Left lobe of liver (tissue), 2 donors: ENCODE results near the gene SLC44A2. TPM values are rescaled to one million over a fixed set of nuclear protein-coding genes. Genes with fewer than 3 reads are reported as not detected.
A peak's percentile ranks its signal among the peaks of the same experiment; 100 is the strongest.

Experiments used
- ATAC-seq: fragments of 200-7000 bp; cut with Tn5 transposase; one replicate; pipeline ENCODE4 v1.9.1; 2020; ENCODE audit warnings: mild to moderate bottlenecking, moderate library complexity
- DNase-seq: peaks from one replicate; pipeline ENCODE4 v3.0.0-alpha.2; 2020; ENCODE audit warnings: low spot score
- total RNA-seq: library from RNA; stranded (reverse); gene quantifications from one replicate; pipeline ENCODE4 v1.2.1, GENCODE V29; 2021
- donor health status: DM: no; HTN: no; CAD: no; lungs with moderate emphysema.
- donor health status: DM: no; HTN: yes; CAD: no.

SLC44A2 gene
- total RNA-seq, 1 donor from 2014 or later, result 12.9 TPM

- no peak for DNase-seq
- ATAC-seq, result peak; percentile 66
These were observed 12.7 kb upstream of the SLC44A2 start for GRCh38 chr19:10612499-10613119.

GRCh38 chr19:10615429-10616023 lies 9.8 kb upstream of the SLC44A2 start:
- ATAC-seq (peak; percentile 44), DNase-seq (no peak)

GRCh38 chr19:10617409-10618121 lies 7.8 kb upstream of the SLC44A2 start:
- ATAC-seq, result no peak
- DNase-seq, result no peak

GRCh38 chr19:10618846-10619245 lies 6.5 kb upstream of the SLC44A2 start:
- no peak for ATAC-seq
- DNase-seq, result no peak

GRCh38 chr19:10620786-10621185 lies 4.6 kb upstream of the SLC44A2 start:
- ATAC-seq (no peak), DNase-seq (no peak)

- ATAC-seq (no peak), DNase-seq (no peak)
These were observed 3.4 kb upstream of the SLC44A2 start for GRCh38 chr19:10621966-10622365.

GRCh38 chr19:10624585-10624984 lies 768 bp upstream of the SLC44A2 start:
- DNase-seq (no peak), ATAC-seq (no peak)

GRCh38 chr19:10625762-10626138 lies 397 bp downstream of the SLC44A2 start:
- DNase-seq (no peak), ATAC-seq (no peak)

- DNase-seq, result no peak
- ATAC-seq, result no peak
These were observed 6.5 kb downstream of the SLC44A2 start for GRCh38 chr19:10631874-10632273.

GRCh38 chr19:10634430-10634829 lies 9.1 kb downstream of the SLC44A2 start:
- no peak for DNase-seq
- no peak for ATAC-seq

GRCh38 chr19:10634963-10635362 lies 9.6 kb downstream of the SLC44A2 start:
- ATAC-seq, result peak; percentile 50
- DNase-seq, result no peak

- ATAC-seq (no peak), DNase-seq (no peak)
These were observed 11.1 kb downstream of the SLC44A2 start for GRCh38 chr19:10636304-10636972.

- ATAC-seq (no peak), DNase-seq (no peak)
These were observed 12.5 kb downstream of the SLC44A2 start for GRCh38 chr19:10637894-10638293.

GRCh38 chr19:10639836-10640235 lies 14.5 kb downstream of the SLC44A2 start:
- ATAC-seq (no peak), DNase-seq (no peak)

- ATAC-seq (no peak), DNase-seq (no peak)
These were observed 15.0 kb downstream of the SLC44A2 start for GRCh38 chr19:10640361-10640760.

GRCh38 chr19:10641248-10641647 lies 15.9 kb downstream of the SLC44A2 start:
- ATAC-seq (no peak), DNase-seq (no peak)

GRCh38 chr19:10642473-10643171 lies 17.3 kb downstream of the SLC44A2 start:
- DNase-seq (no peak), ATAC-seq (no peak)

GRCh38 chr19:10643172-10643967 lies 18.0 kb downstream of the SLC44A2 start:
- ATAC-seq (no peak), DNase-seq (no peak)

GRCh38 chr19:10643968-10644259 lies 18.6 kb downstream of the SLC44A2 start:
- DNase-seq, result no peak
- ATAC-seq, result no peak

GRCh38 chr19:10644260-10645007 lies 19.1 kb downstream of the SLC44A2 start:
- peak; percentile 96 for ATAC-seq
- DNase-seq, result peak; percentile 80
